K562 (cell line): ENCODE results near the gene C1orf167. TPM values are rescaled to one million over a fixed set of nuclear protein-coding genes. Genes with fewer than 3 reads are reported as not detected.

Experiments used
- ATAC-seq: fragments of 200-7000 bp; cut with Tn5 transposase; 3 replicates; pipeline ENCODE4 v1.9.1; 2020; ENCODE audit warnings: moderate library complexity
- BruUV-seq: library from RNA; stranded (reverse); fragments of 400-500 nt; replicated peaks from 2 replicates; lab custom pipeline; 2021; lab: Mats Ljungman, UMichigan
- CTCF ChIA-PET: fragments of 300-600 bp; formaldehyde crosslinking; extraction: SDS; loops from one replicate; lab custom pipeline; 2021; ENCODE audit warnings: low intra/inter-chr PET ratio; lab: Yijun Ruan, JAX
- POLR2A ChIA-PET: fragments of 300-600, 350-650 bp; sonication (Branson Sonifier 250); formaldehyde crosslinking; extraction: SDS; loops from one replicate; lab custom pipeline; 2021; ENCODE audit warnings: antibody characterized with exemption, inconsistent platforms; lab: Yijun Ruan, JAX
- DNase-seq, 4 experiments: peaks; one replicate each; pipeline versions ENCODE4 v3.0.0 to v3.0.0-alpha.2; 2011 to 2018; ENCODE audit warnings: low spot score in 3 of 4, mixed read lengths in 3 of 4; ENCODE audit errors: extremely low read depth in 1 of 4
- FAIRE-seq: peaks from 2 replicates; lab custom pipeline; 2011; peaks lifted over from hg19 to GRCh38; lab: Jason Lieb, UNC
- H2AFZ ChIP-seq: 2 replicates; pipeline ENCODE4 v1.6.0; 2011; ENCODE audit warnings: low read depth, low read length, control low read depth, inconsistent platforms
- H3K27ac ChIP-seq: fragments of 200-600 bp; 3 replicates; pipeline ENCODE4 v1.8.0; 2011; ENCODE audit warnings: low read depth, mild to moderate bottlenecking, control low read depth, inconsistent platforms, low read length, moderate library complexity, mixed read lengths; ENCODE audit errors: extremely low read depth
- H3K27me3 ChIP-seq, 2 experiments: fragments of 300-600 bp in 1 of 2; 2 replicates in 1 of 2; 3 replicates in 1 of 2; pipeline versions ENCODE4 v1.6.0 to v1.8.0; 2011; ENCODE audit warnings: inconsistent platforms in 2 of 2, low read length in 2 of 2, mild to moderate bottlenecking in 1 of 2, mixed read lengths in 1 of 2, moderate library complexity in 1 of 2; ENCODE audit not compliant: control insufficient read depth in 2 of 2, insufficient read depth in 2 of 2
- H3K36me3 ChIP-seq: fragments of 300-600 bp; 3 replicates; pipeline ENCODE4 v1.8.0; 2011; ENCODE audit warnings: mild to moderate bottlenecking, low read length, inconsistent platforms; ENCODE audit not compliant: control insufficient read depth, insufficient read depth
- H3K4me1 ChIP-seq, 2 experiments: fragments of 200-600 bp in 1 of 2; replicated peaks in 1 of 2; 2 replicates in 1 of 2; 3 replicates in 1 of 2; pipeline versions ENCODE4 v1.5.1 to v1.8.0; 2011; ENCODE audit warnings: inconsistent platforms in 2 of 2, low read length in 2 of 2, mild to moderate bottlenecking in 1 of 2, mixed read lengths in 1 of 2, moderate library complexity in 1 of 2; ENCODE audit not compliant: control insufficient read depth in 2 of 2, insufficient read depth in 2 of 2
- H3K4me2 ChIP-seq: 2 replicates; pipeline ENCODE4 v1.6.1; 2011; ENCODE audit warnings: low read length, control low read depth, inconsistent platforms, mixed read lengths; ENCODE audit not compliant: insufficient read depth
- H3K4me3 ChIP-seq: fragments of 200-600 bp; sonication (generic), shearing (Covaris generic); 2 replicates; pipeline ENCODE4 v1.5.1; 2016; ENCODE audit warnings: control low read depth, inconsistent platforms
- H3K79me2 ChIP-seq: fragments of 200-600 bp; 3 replicates; pipeline ENCODE4 v1.8.0; 2011; ENCODE audit warnings: low read length, inconsistent platforms; ENCODE audit not compliant: control insufficient read depth, insufficient read depth
- H3K9ac ChIP-seq, 2 experiments: 2 replicates each; pipeline versions ENCODE4 v1.6.0 to v1.6.1; 2011; ENCODE audit warnings: low read depth in 2 of 2, low read length in 2 of 2, control low read depth in 1 of 2, inconsistent platforms in 1 of 2, mild to moderate bottlenecking in 1 of 2, mixed read lengths in 1 of 2; ENCODE audit not compliant: insufficient read depth in 1 of 2
- H3K9me1 ChIP-seq: one replicate; pipeline ENCODE4 v1.6.0; 2011; ENCODE audit warnings: inconsistent platforms, mild to moderate bottlenecking, low read length, moderate library complexity; ENCODE audit not compliant: control insufficient read depth, insufficient read depth
- H3K9me3 ChIP-seq: replicated peaks from 2 replicates; pipeline ENCODE4 v1.5.1; 2011; ENCODE audit warnings: low read depth, low read length, inconsistent platforms; ENCODE audit not compliant: control insufficient read depth, insufficient read depth
- H4K20me1 ChIP-seq: replicated peaks from 2 replicates; pipeline ENCODE4 v1.6.1; 2011; ENCODE audit warnings: low read length, inconsistent platforms, mixed read lengths; ENCODE audit not compliant: control insufficient read depth, insufficient read depth
- ASH1L ChIP-seq: fragments of 450-650 bp; IDR thresholded peaks from 2 replicates; pipeline ENCODE4 v1.6.1; 2018; ENCODE audit warnings: borderline replicate concordance, mild to moderate bottlenecking, low read depth; ENCODE audit not compliant: partially characterized antibody
- ATF1 ChIP-seq, 2 experiments: fragments of 450-650 bp in 1 of 2; IDR thresholded peaks; 2 replicates each; pipeline ENCODE4 v1.6.1; 2016; ENCODE audit warnings: missing compliant biosample characterization in 1 of 2, missing genetic modification characterization in 1 of 2
- KDM5B ChIP-seq: fragments of 200-600 bp; sonication (generic); IDR thresholded peaks from 2 replicates; pipeline ENCODE4 v1.6.1; 2012; ENCODE audit warnings: low read depth, mild to moderate bottlenecking, moderate library complexity, low read length, control low read depth, inconsistent platforms; ENCODE audit not compliant: insufficient replicate concordance
- NFIX ChIP-seq: fragments of 250-450 bp; sonication (Bioruptor Pico); IDR thresholded peaks from 2 replicates; pipeline ENCODE4 v1.4.0; 2020; ENCODE audit warnings: low read depth, mild to moderate bottlenecking, moderate library complexity
- SAP30 ChIP-seq: fragments of 200-600 bp; sonication (generic); IDR thresholded peaks from 2 replicates; pipeline ENCODE4 v1.6.1; 2012; ENCODE audit warnings: borderline replicate concordance, low read depth, mild to moderate bottlenecking, moderate library complexity, low read length, control low read depth, inconsistent platforms; ENCODE audit not compliant: insufficient read depth, poor library complexity, severe bottlenecking
- SMAD1 ChIP-seq: fragments of 150-350 bp; IDR thresholded peaks from 2 replicates; pipeline ENCODE4 v1.6.1; 2014; ENCODE audit warnings: low read length, low read depth; ENCODE audit not compliant: partially characterized antibody
- ZBTB8A ChIP-seq: fragments of 450-650 bp; IDR thresholded peaks from 2 replicates; pipeline ENCODE4 v1.6.1; 2018; ENCODE audit warnings: mild to moderate bottlenecking, moderate library complexity; ENCODE audit not compliant: partially characterized antibody
- ZNF274 ChIP-seq: IDR thresholded peaks from 2 replicates; pipeline ENCODE4 v1.6.1; 2011; ENCODE audit warnings: low read depth, mild to moderate bottlenecking, low read length, moderate library complexity, borderline replicate concordance
- WGBS: fragments of 100-300 bp; shearing (Covaris generic); methylation state at CpG from one replicate; pipeline ENCODE4 v1.1.6; 2016; ENCODE audit warnings: low coverage, mixed read lengths; ENCODE audit not compliant: insufficient coverage; ENCODE audit errors: missing lambda C conversion rate; 5-methylcytosine and 5-hydroxymethylcytosine counted together
- in situ Hi-C: fragments of 300-500 bp; cut with MboI; formaldehyde crosslinking; loops from 4 replicates; pipeline ENCODE4 v1.15.0; 2018; ENCODE audit warnings: inconsistent platforms, mixed read lengths
- intact Hi-C: fragments of 100-400 bp; cut with micrococcal nuclease; formaldehyde crosslinking; loops from 2 replicates; pipeline ENCODE4 v1.14.2; 2022
- polyA plus RNA-seq, 8 experiments: library from polyadenylated mRNA; depleted of rRNA in 4 of 8; stranded (reverse) in 5 of 8; unstranded in 3 of 8; fragments of >200 nt; fragmentation: Nextera tagmentation in 2 of 8; fragmentation: Illumina TruSeq in 1 of 8; extraction: Ambion mirVana in 2 of 8; extraction: Trizol in 1 of 8; gene quantifications; 2 replicates each; pipeline versions ENCODE4 v1.2.1 to v1.2.3, GENCODE V29; 2011 to 2014; ENCODE audit warnings: inconsistent platforms in 1 of 8, missing spikeins in 1 of 8
- total RNA-seq, 7 experiments: library from RNA; depleted of rRNA in 6 of 7; stranded (reverse); fragments of >200 nt in 6 of 7; fragmentation: Illumina TruSeq in 2 of 7; extraction: Trizol in 2 of 7; gene quantifications; 2 replicates each; pipeline versions ENCODE4 v1.2.1 to v1.2.3, GENCODE V29; 2011 to 2021; ENCODE audit warnings: low replicate concordance in 1 of 7

Gene C1orf167
- total and polyA plus RNA-seq, 9 of the 15 experiments (the other 6 are each of a cell fraction or from before 2014, with no cell fraction given): 0.22 to 0.86 (median 0.31) TPM; not detected in 2

DNA sequence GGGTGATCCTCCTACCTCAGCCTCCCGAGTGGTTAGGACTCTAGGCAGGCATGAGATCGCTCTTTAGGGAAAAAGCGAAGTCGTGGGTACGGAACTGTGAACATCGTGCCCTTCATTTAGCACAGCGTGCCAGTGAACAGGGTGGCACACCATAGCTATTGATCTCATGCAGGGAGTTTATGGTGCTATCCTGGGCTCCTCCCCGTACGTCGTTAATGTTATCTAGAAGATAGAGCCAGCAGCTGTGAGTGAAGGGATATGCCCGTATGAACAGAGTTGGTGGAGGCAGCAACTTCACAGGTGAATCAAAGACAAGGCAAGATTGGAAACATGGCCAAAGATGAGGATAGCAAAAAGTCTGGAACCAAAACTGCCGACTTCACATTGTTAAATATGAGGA lies 55.2 kb downstream of the C1orf167 start:
- Histone ChIP-seq H3K4me1 (0 out of 5 replicates have a peak, but pooled peaks cover 0 to under 1% of the 10 kb centered on the region in 2 experiments), H3K4me3 (no peak overlapping the region), H3K4me2 (no peak overlapping the region), H3K9ac (no peak overlapping the region), H3K9me3 (no peaks in the 10 kb centered on the region), H3K27me3 (no peaks in the 10 kb centered on the region), H3K79me2 (peaks cover 8% of the 10 kb centered on the region), H3K36me3 (peaks cover 72% of the 10 kb centered on the region), H3K9me1 (no peaks in the 10 kb centered on the region), H3K27ac (no peak overlapping the region), H2AFZ (no peak overlapping the region), H4K20me1 (no peaks in the 10 kb centered on the region)
- no peak for DNase-seq
- ChIA-PET CTCF (interaction anchor here (0.7 kb wide), 1 partner anchor 91 kb away, joined by 5 read pairs; no protein-coding TSS in a partner anchor), POLR2A (interaction anchor here (0.8 kb wide), 1 partner anchor 10 kb away, joined by 3 read pairs; no protein-coding TSS in a partner anchor)
- no peak for FAIRE-seq
- ATAC-seq: no peak
- intact Hi-C loops (no loop called here), in situ Hi-C loops (no loop called here)
- TF ChIP-seq KDM5B (no peak), ZBTB8A (no peak), ASH1L (no peak), ATF1 (CRISPR knock-in tag; IDR thresholded peaks at IDR 0.05) (no peak), ATF1 (tag; IDR thresholded peaks at IDR 0.05) (no peak), NFIX (CRISPR knock-in tag) (no peak), ZNF274 (no peak), SAP30 (no peak), SMAD1 (no peak)
- BruUV-seq: no TSS peak
- 91% methylated on average over 12 of the region's 12 CpGs for WGBS
